ENCODE results near the gene SSBP4. TPM values are rescaled to one million over a fixed set of nuclear protein-coding genes. Genes with fewer than 3 reads are reported as not detected.

The SSBP4 gene
- total and polyA plus RNA-seq, 2 of the 8 experiments (the other 6 are each of a cell fraction or from before 2014, with no cell fraction given) = 26.4 to 33.7 TPM

DNA sequence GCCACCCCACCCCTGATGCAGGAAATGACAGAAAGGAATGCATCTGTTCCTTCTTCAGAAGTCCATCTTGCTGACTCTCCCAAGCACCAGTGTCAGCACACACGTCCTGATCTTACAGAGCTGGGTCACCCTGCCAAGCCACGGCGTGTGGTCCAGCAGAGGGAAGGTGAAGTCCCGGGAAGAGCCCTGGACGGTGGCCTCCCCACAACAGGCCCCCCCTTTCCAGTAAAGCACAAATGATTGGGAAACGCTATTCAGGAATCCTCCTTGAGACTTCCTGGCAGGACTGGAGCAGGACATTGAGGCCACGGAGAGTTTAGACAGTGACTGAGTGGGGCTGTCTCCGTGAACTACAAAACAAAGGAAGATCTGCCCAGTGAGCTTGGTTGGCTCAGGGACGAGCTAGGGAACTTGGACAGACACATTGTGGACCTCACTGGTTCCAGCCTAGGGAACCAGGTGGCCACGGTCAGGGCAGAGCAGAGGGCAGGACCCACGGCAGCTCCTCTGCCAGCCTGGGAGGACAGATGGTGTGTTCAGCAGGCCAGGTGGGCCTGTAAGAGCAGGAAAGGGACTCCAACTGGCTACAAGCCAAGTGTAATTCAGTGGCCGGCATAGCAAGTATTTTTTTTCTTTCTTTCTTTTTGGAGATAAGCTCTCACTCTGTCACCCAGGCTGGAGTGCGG, 61.0 kb downstream of the SSBP4 start (continued):
- TF ChIP-seq, protein P1, sequence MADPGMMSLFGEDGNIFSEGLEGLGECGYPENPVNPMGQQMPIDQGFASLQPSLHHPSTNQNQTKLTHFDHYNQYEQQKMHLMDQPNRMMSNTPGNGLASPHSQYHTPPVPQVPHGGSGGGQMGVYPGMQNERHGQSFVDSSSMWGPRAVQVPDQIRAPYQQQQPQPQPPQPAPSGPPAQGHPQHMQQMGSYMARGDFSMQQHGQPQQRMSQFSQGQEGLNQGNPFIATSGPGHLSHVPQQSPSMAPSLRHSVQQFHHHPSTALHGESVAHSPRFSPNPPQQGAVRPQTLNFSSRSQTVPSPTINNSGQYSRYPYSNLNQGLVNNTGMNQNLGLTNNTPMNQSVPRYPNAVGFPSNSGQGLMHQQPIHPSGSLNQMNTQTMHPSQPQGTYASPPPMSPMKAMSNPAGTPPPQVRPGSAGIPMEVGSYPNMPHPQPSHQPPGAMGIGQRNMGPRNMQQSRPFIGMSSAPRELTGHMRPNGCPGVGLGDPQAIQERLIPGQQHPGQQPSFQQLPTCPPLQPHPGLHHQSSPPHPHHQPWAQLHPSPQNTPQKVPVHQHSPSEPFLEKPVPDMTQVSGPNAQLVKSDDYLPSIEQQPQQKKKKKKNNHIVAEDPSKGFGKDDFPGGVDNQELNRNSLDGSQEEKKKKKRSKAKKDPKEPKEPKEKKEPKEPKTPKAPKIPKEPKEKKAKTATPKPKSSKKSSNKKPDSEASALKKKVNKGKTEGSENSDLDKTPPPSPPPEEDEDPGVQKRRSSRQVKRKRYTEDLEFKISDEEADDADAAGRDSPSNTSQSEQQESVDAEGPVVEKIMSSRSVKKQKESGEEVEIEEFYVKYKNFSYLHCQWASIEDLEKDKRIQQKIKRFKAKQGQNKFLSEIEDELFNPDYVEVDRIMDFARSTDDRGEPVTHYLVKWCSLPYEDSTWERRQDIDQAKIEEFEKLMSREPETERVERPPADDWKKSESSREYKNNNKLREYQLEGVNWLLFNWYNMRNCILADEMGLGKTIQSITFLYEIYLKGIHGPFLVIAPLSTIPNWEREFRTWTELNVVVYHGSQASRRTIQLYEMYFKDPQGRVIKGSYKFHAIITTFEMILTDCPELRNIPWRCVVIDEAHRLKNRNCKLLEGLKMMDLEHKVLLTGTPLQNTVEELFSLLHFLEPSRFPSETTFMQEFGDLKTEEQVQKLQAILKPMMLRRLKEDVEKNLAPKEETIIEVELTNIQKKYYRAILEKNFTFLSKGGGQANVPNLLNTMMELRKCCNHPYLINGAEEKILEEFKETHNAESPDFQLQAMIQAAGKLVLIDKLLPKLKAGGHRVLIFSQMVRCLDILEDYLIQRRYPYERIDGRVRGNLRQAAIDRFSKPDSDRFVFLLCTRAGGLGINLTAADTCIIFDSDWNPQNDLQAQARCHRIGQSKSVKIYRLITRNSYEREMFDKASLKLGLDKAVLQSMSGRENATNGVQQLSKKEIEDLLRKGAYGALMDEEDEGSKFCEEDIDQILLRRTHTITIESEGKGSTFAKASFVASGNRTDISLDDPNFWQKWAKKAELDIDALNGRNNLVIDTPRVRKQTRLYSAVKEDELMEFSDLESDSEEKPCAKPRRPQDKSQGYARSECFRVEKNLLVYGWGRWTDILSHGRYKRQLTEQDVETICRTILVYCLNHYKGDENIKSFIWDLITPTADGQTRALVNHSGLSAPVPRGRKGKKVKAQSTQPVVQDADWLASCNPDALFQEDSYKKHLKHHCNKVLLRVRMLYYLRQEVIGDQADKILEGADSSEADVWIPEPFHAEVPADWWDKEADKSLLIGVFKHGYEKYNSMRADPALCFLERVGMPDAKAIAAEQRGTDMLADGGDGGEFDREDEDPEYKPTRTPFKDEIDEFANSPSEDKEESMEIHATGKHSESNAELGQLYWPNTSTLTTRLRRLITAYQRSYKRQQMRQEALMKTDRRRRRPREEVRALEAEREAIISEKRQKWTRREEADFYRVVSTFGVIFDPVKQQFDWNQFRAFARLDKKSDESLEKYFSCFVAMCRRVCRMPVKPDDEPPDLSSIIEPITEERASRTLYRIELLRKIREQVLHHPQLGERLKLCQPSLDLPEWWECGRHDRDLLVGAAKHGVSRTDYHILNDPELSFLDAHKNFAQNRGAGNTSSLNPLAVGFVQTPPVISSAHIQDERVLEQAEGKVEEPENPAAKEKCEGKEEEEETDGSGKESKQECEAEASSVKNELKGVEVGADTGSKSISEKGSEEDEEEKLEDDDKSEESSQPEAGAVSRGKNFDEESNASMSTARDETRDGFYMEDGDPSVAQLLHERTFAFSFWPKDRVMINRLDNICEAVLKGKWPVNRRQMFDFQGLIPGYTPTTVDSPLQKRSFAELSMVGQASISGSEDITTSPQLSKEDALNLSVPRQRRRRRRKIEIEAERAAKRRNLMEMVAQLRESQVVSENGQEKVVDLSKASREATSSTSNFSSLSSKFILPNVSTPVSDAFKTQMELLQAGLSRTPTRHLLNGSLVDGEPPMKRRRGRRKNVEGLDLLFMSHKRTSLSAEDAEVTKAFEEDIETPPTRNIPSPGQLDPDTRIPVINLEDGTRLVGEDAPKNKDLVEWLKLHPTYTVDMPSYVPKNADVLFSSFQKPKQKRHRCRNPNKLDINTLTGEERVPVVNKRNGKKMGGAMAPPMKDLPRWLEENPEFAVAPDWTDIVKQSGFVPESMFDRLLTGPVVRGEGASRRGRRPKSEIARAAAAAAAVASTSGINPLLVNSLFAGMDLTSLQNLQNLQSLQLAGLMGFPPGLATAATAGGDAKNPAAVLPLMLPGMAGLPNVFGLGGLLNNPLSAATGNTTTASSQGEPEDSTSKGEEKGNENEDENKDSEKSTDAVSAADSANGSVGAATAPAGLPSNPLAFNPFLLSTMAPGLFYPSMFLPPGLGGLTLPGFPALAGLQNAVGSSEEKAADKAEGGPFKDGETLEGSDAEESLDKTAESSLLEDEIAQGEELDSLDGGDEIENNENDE (IDR thresholded peaks at IDR 0.05; ENCODE audit: insufficient replicate concordance, low read length) = no peak
- TF ChIP-seq CBX5 (IDR thresholded peaks at IDR 0.05; ENCODE audit: low read depth, low read length) (no peak), MAFK (IDR thresholded peaks at IDR 0.05; ENCODE audit: low read depth, low read length) (no peak), BCL11A (IDR thresholded peaks at IDR 0.05; ENCODE audit: low read depth in 2 of 2, low read length in 2 of 2) (no peak), SP4 (IDR thresholded peaks at IDR 0.05; ENCODE audit: low read length) (no peak)

Data from H1 (cell line).